H9 (cell line): ENCODE results near the gene RAX2. TPM values are rescaled to one million over a fixed set of nuclear protein-coding genes. Genes with fewer than 3 reads are reported as not detected.
A peak's percentile ranks its signal among the peaks of the same experiment; 100 is the strongest.

Experiments used
- DNase-seq: peaks from one replicate; pipeline ENCODE4 v3.0.0-alpha.2; 2017
- H2AFZ ChIP-seq: one replicate; pipeline ENCODE4 v1.6.1; 2013; ENCODE audit warnings: mild to moderate bottlenecking, low read length, control low read depth, moderate library complexity
- H2AK5ac ChIP-seq: 2 replicates; pipeline ENCODE4 v1.6.1; 2013; ENCODE audit warnings: low read length, control low read depth, mixed read lengths; ENCODE audit not compliant: insufficient read length
- H2BK120ac ChIP-seq: one replicate; pipeline ENCODE4 v1.6.1; 2013; ENCODE audit warnings: low read depth, mild to moderate bottlenecking, low read length, control low read depth, inconsistent platforms; ENCODE audit not compliant: poor library complexity, severe bottlenecking
- H2BK12ac ChIP-seq: 2 replicates; pipeline ENCODE4 v1.6.1; 2013; ENCODE audit warnings: low read length, control low read depth, mixed read lengths, low read depth; ENCODE audit not compliant: insufficient read length
- H2BK15ac ChIP-seq: 2 replicates; pipeline ENCODE4 v1.6.1; 2013; ENCODE audit warnings: low read depth, low read length, control low read depth
- H2BK20ac ChIP-seq: one replicate; pipeline ENCODE4 v1.6.1; 2013; ENCODE audit warnings: low read depth, mild to moderate bottlenecking, low read length, control low read depth, inconsistent platforms; ENCODE audit not compliant: poor library complexity, severe bottlenecking
- H2BK5ac ChIP-seq: 2 replicates; pipeline ENCODE4 v1.6.1; 2013; ENCODE audit warnings: low read length, control low read depth, mixed read lengths; ENCODE audit not compliant: insufficient read length
- H3K14ac ChIP-seq: 2 replicates; pipeline ENCODE4 v1.6.1; 2013; ENCODE audit warnings: low read length, control low read depth; ENCODE audit not compliant: insufficient read depth
- H3K18ac ChIP-seq: 2 replicates; pipeline ENCODE4 v1.6.1; 2013; ENCODE audit warnings: low read depth, mild to moderate bottlenecking, mixed read lengths, low read length, control low read depth; ENCODE audit not compliant: insufficient read length
- H3K23ac ChIP-seq: 2 replicates; pipeline ENCODE4 v1.6.1; 2013; ENCODE audit warnings: low read length, control low read depth, mixed read lengths, low read depth; ENCODE audit not compliant: insufficient read length
- H3K23me2 ChIP-seq: 2 replicates; pipeline ENCODE4 v1.6.1; 2013; ENCODE audit warnings: low read depth, mild to moderate bottlenecking, mixed read lengths, low read length, control low read depth; ENCODE audit not compliant: insufficient read length, poor library complexity, severe bottlenecking
- H3K27ac ChIP-seq: 2 replicates; pipeline ENCODE4 v1.5.1; 2013; ENCODE audit warnings: low read length, control low read depth, mixed read lengths, low read depth; ENCODE audit not compliant: insufficient read length
- H3K27me3 ChIP-seq: 2 replicates; pipeline ENCODE4 v1.6.1; 2013; ENCODE audit warnings: low read length, control low read depth, inconsistent platforms; ENCODE audit not compliant: insufficient read depth
- H3K4ac ChIP-seq: 2 replicates; pipeline ENCODE4 v1.6.1; 2013; ENCODE audit warnings: low read depth, mild to moderate bottlenecking, control low read depth, inconsistent platforms, low read length, moderate library complexity
- H3K4me1 ChIP-seq: 2 replicates; pipeline ENCODE4 v1.6.1; 2013; ENCODE audit warnings: low read length, control low read depth, inconsistent platforms; ENCODE audit not compliant: insufficient read depth
- H3K4me2 ChIP-seq: 2 replicates; pipeline ENCODE4 v1.6.1; 2013; ENCODE audit warnings: low read length, control low read depth, mixed read lengths; ENCODE audit not compliant: insufficient read length, insufficient read depth
- H3K56ac ChIP-seq: 2 replicates; pipeline ENCODE4 v1.6.1; 2013; ENCODE audit warnings: low read depth, mild to moderate bottlenecking, mixed read lengths, low read length, control low read depth; ENCODE audit not compliant: insufficient read length
- H3K79me1 ChIP-seq: 2 replicates; pipeline ENCODE4 v1.6.1; 2013; ENCODE audit warnings: low read depth, mild to moderate bottlenecking, moderate library complexity, low read length, control low read depth, inconsistent platforms; ENCODE audit not compliant: insufficient read depth, poor library complexity, severe bottlenecking
- H3K79me2 ChIP-seq: 2 replicates; pipeline ENCODE4 v1.6.1; 2013; ENCODE audit warnings: low read length, control low read depth, inconsistent platforms; ENCODE audit not compliant: insufficient read depth
- H3K9ac ChIP-seq: 2 replicates; pipeline ENCODE4 v1.6.1; 2013; ENCODE audit warnings: low read length, control low read depth, mixed read lengths; ENCODE audit not compliant: insufficient read length; ENCODE audit errors: extremely low read depth
- H3K9me3 ChIP-seq: one replicate; pipeline ENCODE4 v1.6.1; 2013; ENCODE audit warnings: low read depth, low read length, inconsistent platforms; ENCODE audit not compliant: control insufficient read depth
- H3T11ph ChIP-seq: one replicate; pipeline ENCODE4 v1.6.1; 2013; ENCODE audit warnings: mild to moderate bottlenecking, low read length, control low read depth, inconsistent platforms
- H4K20me1 ChIP-seq: one replicate; pipeline ENCODE4 v1.6.1; 2013; ENCODE audit not compliant: control insufficient read depth, insufficient read length, insufficient read depth
- H4K5ac ChIP-seq: 2 replicates; pipeline ENCODE4 v1.6.1; 2013; ENCODE audit warnings: low read depth, mild to moderate bottlenecking, mixed read lengths, low read length, control low read depth; ENCODE audit not compliant: insufficient read length
- H4K8ac ChIP-seq: replicated peaks from 2 replicates; pipeline ENCODE4 v1.6.1; 2013; ENCODE audit warnings: low read length, control low read depth, mixed read lengths, low read depth; ENCODE audit not compliant: insufficient read length
- H4K91ac ChIP-seq: 2 replicates; pipeline ENCODE4 v1.6.1; 2013; ENCODE audit warnings: low read depth, mild to moderate bottlenecking, moderate library complexity, mixed read lengths, low read length, control low read depth; ENCODE audit not compliant: insufficient read length
- H3K27ac Mint-ChIP-seq, 3 experiments: 2 replicates in 2 of 3; 3 replicates in 1 of 3; pipeline ENCODE4 v1.8.0; 2020 to 2021; ENCODE audit warnings: mixed read lengths in 3 of 3, mild to moderate bottlenecking in 1 of 3, moderate library complexity in 1 of 3
- H3K27me3 Mint-ChIP-seq: 2 replicates; pipeline ENCODE4 v1.8.0; 2021; ENCODE audit warnings: low read depth, mild to moderate bottlenecking, moderate library complexity, mixed read lengths
- H3K36me3 Mint-ChIP-seq, 3 experiments: 2 replicates in 2 of 3; 3 replicates in 1 of 3; pipeline ENCODE4 v1.8.0; 2020 to 2021; ENCODE audit warnings: low read depth in 3 of 3, mixed read lengths in 3 of 3; ENCODE audit not compliant: insufficient read depth in 1 of 3
- H3K4me1 Mint-ChIP-seq, 2 experiments: 2 replicates each; pipeline ENCODE4 v1.8.0; 2020; ENCODE audit warnings: mixed read lengths in 2 of 2
- H3K4me3 Mint-ChIP-seq, 2 experiments: 2 replicates in 1 of 2; 3 replicates in 1 of 2; pipeline ENCODE4 v1.8.0; 2020 to 2021; ENCODE audit warnings: mild to moderate bottlenecking in 2 of 2, mixed read lengths in 2 of 2, moderate library complexity in 1 of 2
- H3K9me3 Mint-ChIP-seq, 2 experiments: 2 replicates in 1 of 2; 3 replicates in 1 of 2; pipeline ENCODE4 v1.8.0; 2020; ENCODE audit warnings: mild to moderate bottlenecking in 2 of 2, mixed read lengths in 2 of 2, moderate library complexity in 1 of 2
- CTCF ChIP-seq: fragments of 200-600 bp; sonication (generic); conservative IDR thresholded peaks from 3 replicates; pipeline ENCODE4 v1.8.0; 2021; ENCODE audit warnings: antibody characterized with exemption, mild to moderate bottlenecking
- WGBS: extraction: QIAGEN DNeasy Blood & Tissue Kit; methylation state at CpG from one replicate; pipeline ENCODE4 v1.1.7; 2013; ENCODE audit warnings: missing lambda C conversion rate, low lambda C conversion rate, mixed read lengths; ENCODE audit not compliant: insufficient read length; ENCODE audit errors: extremely low coverage; 5-methylcytosine and 5-hydroxymethylcytosine counted together
- total RNA-seq: library from RNA; stranded (reverse); gene quantifications from 2 replicates; pipeline ENCODE4 v1.2.1, GENCODE V29; 2021

The RAX2 gene
- total RNA-seq, 1 experiment from 2014 or later, result not detected

- Histone ChIP-seq H2BK120ac (no peak within 1 kb of the TSS), H3K4me2 (peak within 1 kb of the TSS; percentile 54), H3K4me1 (no peaks in the 10 kb centered on the region), H3K4ac (no peak within 1 kb of the TSS), H2BK5ac (no peak within 1 kb of the TSS), H3K23ac (no peak within 1 kb of the TSS), H3K27ac (no peak within 1 kb of the TSS), H3K79me2 (no peaks in the 10 kb centered on the region), H2BK15ac (no peak within 1 kb of the TSS), H2AFZ (no peak within 1 kb of the TSS), H4K91ac (no peak within 1 kb of the TSS), H3K14ac (no peak within 1 kb of the TSS), H3K9ac (no peak within 1 kb of the TSS), H2BK12ac (no peak within 1 kb of the TSS), H3K18ac (no peak within 1 kb of the TSS), H3K9me3 (peaks cover 15% of the 10 kb centered on the region), H3K27me3 (peaks cover 2% of the 10 kb centered on the region; the same call in 1 of the 2 replicates), H4K8ac (no peak within 1 kb of the TSS), H3K79me1 (no peaks in the 10 kb centered on the region), H3T11ph (no peak within 1 kb of the TSS), H4K5ac (no peak within 1 kb of the TSS), H2AK5ac (no peak within 1 kb of the TSS), H3K56ac (no peak within 1 kb of the TSS), H4K20me1 (no peaks in the 10 kb centered on the region), H2BK20ac (no peak within 1 kb of the TSS), H3K23me2 (no peaks in the 10 kb centered on the region)
- no CpG with 5 or more reads among the region's 101 CpGs for WGBS
- peak within 1 kb of the TSS; percentile 64 to 83 for H3K4me3 Mint-ChIP-seq
- peaks cover 72% of the 10 kb centered on the region for H3K27me3 Mint-ChIP-seq
- no peak for DNase-seq
- no peak within 1 kb of the TSS for H3K27ac Mint-ChIP-seq
- H3K4me1 Mint-ChIP-seq, result peaks cover 5 to 8% of the 10 kb centered on the region in 2 experiments
- peaks cover 17 to 18% of the 10 kb centered on the region in 2 experiments for H3K9me3 Mint-ChIP-seq
- no peak for TF ChIP-seq CTCF
- peaks cover 17 to 20% (median 19%) of the 10 kb centered on the region in 3 experiments for H3K36me3 Mint-ChIP-seq
Observed at GRCh38 chr19:3785938-3786824, 14.2 kb upstream of the RAX2 start, which contains the start of gene MATK. Gene MATK, minus strand, starts transcription at chr19:3786381. Its CDS starts 1,246 bp downstream, at chr19:3785135.
